Spleen (tissue), 11 donors: ENCODE data around the gene PLCB1. TPM values are rescaled to one million over a fixed set of nuclear protein-coding genes. Genes with fewer than 3 reads are reported as not detected.

Experiments
- DNase-seq: peaks from one replicate; pipeline ENCODE4 v3.0.0-alpha.2; 2020
- H3K27ac ChIP-seq, 8 donors: fragments of 200-600 bp; sonication (generic) in 7 of 8; 1 replicate in 4 of 8; 2 replicates in 4 of 8; pipeline versions ENCODE4 v1.5.0 to v1.8.0; 2016 to 2021; ENCODE audit warnings: inconsistent platforms in 4 of 8, mild to moderate bottlenecking in 4 of 8, moderate library complexity in 1 of 8
- H3K27me3 ChIP-seq, 7 donors: fragments of 200-600 bp; sonication (generic) in 6 of 7; replicated peaks in 1 of 7; 1 replicate in 4 of 7; 2 replicates in 3 of 7; pipeline versions ENCODE4 v1.5.0 to v1.8.0; 2016 to 2021; ENCODE audit warnings: inconsistent platforms in 3 of 7, mild to moderate bottlenecking in 1 of 7
- H3K36me3 ChIP-seq, 6 donors: fragments of 200-600 bp; sonication (generic) in 5 of 6; 1 replicate in 4 of 6; 2 replicates in 2 of 6; pipeline versions ENCODE4 v1.5.0 to v1.8.0; 2016 to 2021; ENCODE audit warnings: inconsistent platforms in 2 of 6
- H3K4me1 ChIP-seq, 6 donors: fragments of 200-600 bp; sonication (generic) in 5 of 6; 1 replicate in 3 of 6; 2 replicates in 3 of 6; pipeline versions ENCODE4 v1.5.0 to v1.8.0; 2016 to 2021; ENCODE audit warnings: inconsistent platforms in 3 of 6
- H3K4me3 ChIP-seq, 8 donors: fragments of 200-600 bp; sonication (generic) in 7 of 8; 1 replicate in 4 of 8; 2 replicates in 4 of 8; pipeline versions ENCODE4 v1.5.0 to v1.8.0; 2016 to 2021; ENCODE audit warnings: inconsistent platforms in 4 of 8, mild to moderate bottlenecking in 4 of 8, moderate library complexity in 2 of 8
- H3K9me3 ChIP-seq, 8 donors: fragments of 200-600 bp; sonication (generic) in 7 of 8; 1 replicate in 4 of 8; 2 replicates in 4 of 8; pipeline versions ENCODE4 v1.5.0 to v1.8.0; 2016 to 2021; ENCODE audit warnings: inconsistent platforms in 4 of 8
- POLR2A ChIP-seq, 3 donors: fragments of 450-650 bp; IDR thresholded peaks; one replicate each; pipeline ENCODE4 v1.5.1; 2017; ENCODE audit warnings: antibody characterized with exemption in 3 of 3, mild to moderate bottlenecking in 1 of 3
- POLR2AphosphoS5 ChIP-seq, 3 donors: sonication (generic); formaldehyde crosslinking; IDR thresholded peaks; one replicate each; pipeline ENCODE4 v1.5.1; 2017; ENCODE audit warnings: antibody characterized with exemption in 3 of 3
- WGBS, 5 donors: extraction: QIAGEN DNeasy Blood & Tissue Kit in 3 of 5; methylation state at CpG; one replicate each; pipeline versions ENCODE4 v1.1.5 to v1.1.7; 2013 to 2018; 5-methylcytosine and 5-hydroxymethylcytosine counted together
- intact Hi-C: fragments of 100-400 bp; cut with DNase I; formaldehyde crosslinking; loops from one replicate; pipeline ENCODE4 v1.15.0; 2023; ENCODE audit warnings: low total_unique reads
- polyA plus RNA-seq, 3 donors: library from polyadenylated mRNA; stranded (reverse); fragments of 200-250 nt; gene quantifications; one replicate each; pipeline ENCODE4 v1.2.1, GENCODE V29; 2013
- small RNA-seq, 4 donors: library from RNA; depleted of rRNA; stranded (forward); fragments of <200 nt; gene quantifications; one replicate each; pipeline ENCODE3, GENCODE V24; 2016
- total RNA-seq, 7 donors: library from RNA; depleted of rRNA in 3 of 7; stranded (reverse); fragments of >200 nt in 3 of 7; fragmentation: NEBNext Ultra II Directional in 4 of 7; extraction: Animal tissue kit (Norgen Biotek cat#: 25700) in 4 of 7; gene quantifications; one replicate each; pipeline versions ENCODE4 v1.1.0 to v1.2.1, GENCODE V29; 2016 to 2021
- TF ChIP-seq, protein P1 (sequence below), 11 experiments: fragments of 200-600 bp in 7 of 11; fragments of 450-650 bp in 4 of 11; sonication (generic) in 4 of 11; IDR thresholded peaks in 8 of 11; conservative IDR thresholded peaks in 3 of 11; 1 replicate in 7 of 11; 2 replicates in 4 of 11; pipeline versions ENCODE4 v1.4.0 to v1.8.0; 2016 to 2021; ENCODE audit warnings: antibody characterized with exemption in 11 of 11, inconsistent platforms in 4 of 11, mild to moderate bottlenecking in 1 of 11
- donor health status: healthy with polysubstance abuse.
- donor health status: DM: no; HTN: no; CAD: no; lungs with moderate emphysema.
- donor health status: DM: no; HTN: no; CAD: no.
- donor health status: Bipolar disorder and iron deficiency.
- donor health status: healthy.
- donor health status: DM: no; HTN: no; CAD: no.
- donor health status: DM: yes; HTN: yes; CAD: no.

The PLCB1 gene
- total and polyA plus RNA-seq, 10 donors: 1.0 to 33.7 (median 16.2) TPM

DNA sequence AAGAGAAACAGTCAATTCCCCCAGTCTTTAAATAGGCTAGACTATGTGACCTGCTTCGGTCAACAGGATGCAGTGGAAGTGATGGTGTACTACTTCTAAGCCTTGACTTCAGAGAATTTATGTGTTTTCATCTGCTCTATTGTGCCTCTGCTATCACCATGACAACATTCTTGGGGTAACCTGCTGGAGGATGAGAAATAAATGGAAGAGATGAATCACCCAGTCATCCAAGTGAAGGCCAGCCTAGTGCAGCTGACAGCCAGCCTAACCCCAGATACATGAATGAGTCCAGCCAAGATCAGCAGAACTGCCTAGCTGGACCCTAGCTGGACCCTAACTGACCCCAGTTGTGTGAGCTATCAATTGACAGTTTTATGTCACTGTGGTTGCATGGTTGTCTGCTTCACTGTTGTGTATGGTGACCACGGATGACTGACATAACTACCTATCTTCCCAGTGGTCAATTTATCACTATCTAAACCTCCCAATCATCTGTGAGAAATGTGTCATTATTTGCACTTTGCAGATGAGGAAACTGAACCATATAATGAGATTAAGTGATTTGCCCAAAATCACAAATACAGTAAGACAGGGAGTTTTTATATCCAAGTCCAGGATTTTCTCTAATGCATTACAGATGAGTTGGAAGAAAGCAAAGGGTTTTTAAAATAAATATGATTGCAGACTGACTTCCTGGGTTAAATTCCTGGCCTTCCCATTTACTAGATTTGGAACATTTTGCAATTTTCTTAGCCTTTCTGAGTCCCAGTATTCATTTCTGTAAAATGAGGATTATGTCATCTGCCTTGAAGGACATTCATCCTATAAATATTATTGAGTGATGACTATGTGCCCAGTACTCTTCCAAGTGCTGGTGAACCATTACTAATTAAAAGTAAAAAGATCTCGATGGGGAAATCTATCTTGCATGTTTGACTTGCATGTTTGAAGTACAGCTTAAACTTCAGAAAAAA lies 800.4 kb downstream of the PLCB1 start:
- TF ChIP-seq POLR2AphosphoS5 (IDR thresholded peaks at IDR 0.05): no peak
- no peak for TF ChIP-seq POLR2A (IDR thresholded peaks at IDR 0.05)
- TF ChIP-seq, protein P1, sequence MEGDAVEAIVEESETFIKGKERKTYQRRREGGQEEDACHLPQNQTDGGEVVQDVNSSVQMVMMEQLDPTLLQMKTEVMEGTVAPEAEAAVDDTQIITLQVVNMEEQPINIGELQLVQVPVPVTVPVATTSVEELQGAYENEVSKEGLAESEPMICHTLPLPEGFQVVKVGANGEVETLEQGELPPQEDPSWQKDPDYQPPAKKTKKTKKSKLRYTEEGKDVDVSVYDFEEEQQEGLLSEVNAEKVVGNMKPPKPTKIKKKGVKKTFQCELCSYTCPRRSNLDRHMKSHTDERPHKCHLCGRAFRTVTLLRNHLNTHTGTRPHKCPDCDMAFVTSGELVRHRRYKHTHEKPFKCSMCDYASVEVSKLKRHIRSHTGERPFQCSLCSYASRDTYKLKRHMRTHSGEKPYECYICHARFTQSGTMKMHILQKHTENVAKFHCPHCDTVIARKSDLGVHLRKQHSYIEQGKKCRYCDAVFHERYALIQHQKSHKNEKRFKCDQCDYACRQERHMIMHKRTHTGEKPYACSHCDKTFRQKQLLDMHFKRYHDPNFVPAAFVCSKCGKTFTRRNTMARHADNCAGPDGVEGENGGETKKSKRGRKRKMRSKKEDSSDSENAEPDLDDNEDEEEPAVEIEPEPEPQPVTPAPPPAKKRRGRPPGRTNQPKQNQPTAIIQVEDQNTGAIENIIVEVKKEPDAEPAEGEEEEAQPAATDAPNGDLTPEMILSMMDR (IDR thresholded peaks at IDR 0.05 in 8 of 11, conservative IDR thresholded peaks at IDR 0.05 in 3 of 11): no peak
- no peak overlapping the region for H3K27ac ChIP-seq
- H3K27me3 ChIP-seq: no peaks in the 10 kb centered on the region
- no peak overlapping the region for H3K4me3 ChIP-seq
- H3K36me3 ChIP-seq: no peaks in the 10 kb centered on the region
- intact Hi-C loops: no loop called here
- no peaks in the 10 kb centered on the region for H3K9me3 ChIP-seq
- 49 to 63% (median 51%) methylated on average over 3 of the region's 3 CpGs for WGBS, 5 donors
- H3K4me1 ChIP-seq: no peaks in the 10 kb centered on the region
- no peak for DNase-seq

DNA sequence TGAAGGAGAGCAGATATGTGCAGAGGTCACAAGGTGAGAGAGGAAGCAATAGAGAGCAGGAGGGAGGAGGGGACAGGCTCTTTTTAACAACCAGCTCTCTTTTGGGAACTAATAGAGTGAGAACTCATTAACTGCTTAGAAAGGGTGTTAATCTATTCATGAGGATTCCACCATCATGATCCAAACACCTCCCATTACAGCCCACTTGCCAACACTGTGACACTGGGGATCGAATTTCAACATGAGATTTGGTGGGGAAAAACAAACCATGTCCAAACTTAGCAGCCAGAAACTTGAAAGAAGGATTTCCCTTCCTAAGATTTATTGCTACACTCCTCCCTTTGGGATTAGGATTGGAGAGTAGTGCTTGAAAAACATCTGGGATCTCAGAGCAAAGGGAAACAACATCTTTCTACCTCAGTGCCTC lies 801.3 kb downstream of the PLCB1 start:
- no peak overlapping the region for H3K4me3 ChIP-seq
- intact Hi-C loops: no loop called here
- no peaks in the 10 kb centered on the region for H3K36me3 ChIP-seq
- no peaks in the 10 kb centered on the region for H3K27me3 ChIP-seq
- WGBS, 5 donors: 38 to 61% (median 43%) methylated on average over 1 of the region's 1 CpG
- no peaks in the 10 kb centered on the region for H3K9me3 ChIP-seq
- H3K27ac ChIP-seq: no peak overlapping the region
- DNase-seq: no peak
- H3K4me1 ChIP-seq: no peaks in the 10 kb centered on the region
- TF ChIP-seq POLR2AphosphoS5 (IDR thresholded peaks at IDR 0.05): no peak
- no peak for TF ChIP-seq POLR2A (IDR thresholded peaks at IDR 0.05)
- TF ChIP-seq, protein P1 (IDR thresholded peaks at IDR 0.05 in 8 of 11, conservative IDR thresholded peaks at IDR 0.05 in 3 of 11): no peak

DNA sequence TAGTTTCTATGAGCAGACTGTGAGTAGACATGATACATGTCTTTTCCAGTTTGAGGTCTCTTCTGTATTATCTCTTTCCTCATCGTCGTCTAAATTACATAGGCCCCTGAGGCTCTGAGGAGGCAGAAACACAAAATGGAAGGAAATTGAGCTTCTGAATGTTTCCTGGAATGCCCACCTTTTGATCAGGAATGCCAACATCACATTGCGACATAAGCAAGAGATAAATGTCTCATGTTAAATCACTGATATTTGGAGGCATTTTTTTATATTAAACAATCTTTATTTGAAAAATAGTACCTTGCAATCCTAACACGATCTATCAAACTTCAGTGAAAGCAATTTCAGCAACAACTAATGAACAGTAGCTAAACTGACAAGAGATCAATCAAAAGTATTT lies 802.3 kb downstream of the PLCB1 start:
- WGBS, 5 donors: 82 to 90% (median 89%) methylated on average over 4 of the region's 4 CpGs
- Histone ChIP-seq H3K27ac (no peak overlapping the region), H3K4me3 (no peak overlapping the region), H3K27me3 (no peaks in the 10 kb centered on the region), H3K4me1 (no peaks in the 10 kb centered on the region), H3K36me3 (no peaks in the 10 kb centered on the region), H3K9me3 (no peaks in the 10 kb centered on the region)
- TF ChIP-seq, protein P1 (IDR thresholded peaks at IDR 0.05 in 8 of 11, conservative IDR thresholded peaks at IDR 0.05 in 3 of 11): no peak
- TF ChIP-seq POLR2AphosphoS5 (IDR thresholded peaks at IDR 0.05): no peak
- DNase-seq: no peak
- intact Hi-C loops: no loop called here

Small RNA genes lying within 50 kb of the gene (small RNA-seq; reads per million reads assigned to genes)
- 0 reads per million in 4 donors for gene AL445567.1
- gene RNU105B: 0 reads per million in 4 donors

Other genes with a start within 250 kb of the PLCB1 start
- gene HAO1, start 191.8 kb upstream of the PLCB1 start, total RNA-seq: not detected
- not detected for gene HAO1, start 191.8 kb upstream of the PLCB1 start, polyA plus RNA-seq
- gene TMX4, start 112.5 kb upstream of the PLCB1 start, total RNA-seq: 10 to 100 TPM; 27.2 to 56.3 (median 47.1) TPM
- gene TMX4, start 112.5 kb upstream of the PLCB1 start, polyA plus RNA-seq: 1 to 10 TPM; 7.5 to 9.6 (median 8.3) TPM